ES-I3 (cell line): ENCODE results near the gene YJEFN3.

Experiments
- H3K36me3 ChIP-seq: 2 replicates; pipeline ENCODE4 v1.6.1; 2013; ENCODE audit warnings: mild to moderate bottlenecking, low read length, control low read depth, moderate library complexity; ENCODE audit not compliant: insufficient read depth
- H3K4me1 ChIP-seq: 2 replicates; pipeline ENCODE4 v1.6.1; 2013; ENCODE audit warnings: mild to moderate bottlenecking, control low read depth, low read length; ENCODE audit not compliant: insufficient read depth
- H3K9ac ChIP-seq: 2 replicates; pipeline ENCODE4 v1.6.1; 2013; ENCODE audit warnings: low read depth, mild to moderate bottlenecking, low read length, moderate library complexity
- H3K9me3 ChIP-seq: 2 replicates; pipeline ENCODE4 v1.6.1; 2013; ENCODE audit warnings: mild to moderate bottlenecking, low read length, moderate library complexity; ENCODE audit not compliant: control insufficient read depth, insufficient read depth

Gene YJEFN3

GRCh38 chr19:19490214-19490968 lies 38.3 kb upstream of the YJEFN3 start:
- no peaks in the 10 kb centered on the region for H3K9me3 ChIP-seq
- H3K4me1 ChIP-seq, result peaks cover 32% of the 10 kb centered on the region
- H3K36me3 ChIP-seq, result peaks cover 2% of the 10 kb centered on the region; the same call in 1 of the 2 replicates
- H3K9ac ChIP-seq, result no peak overlapping the region

- Histone ChIP-seq H3K9ac (no peak overlapping the region), H3K9me3 (no peaks in the 10 kb centered on the region), H3K4me1 (peaks cover 25% of the 10 kb centered on the region), H3K36me3 (peaks cover 2% of the 10 kb centered on the region; the same call in 1 of the 2 replicates)
These were observed 37.2 kb upstream of the YJEFN3 start for GRCh38 chr19:19491321-19492025.

- peaks cover 2% of the 10 kb centered on the region for H3K36me3 ChIP-seq
- no peak overlapping the region for H3K9ac ChIP-seq
These were observed 36.6 kb upstream of the YJEFN3 start for GRCh38 chr19:19492026-19492610.

GRCh38 chr19:19493841-19494546 lies 34.7 kb upstream of the YJEFN3 start:
- H3K9ac ChIP-seq, result no peak overlapping the region
- H3K36me3 ChIP-seq, result peaks cover 2% of the 10 kb centered on the region
- no peaks in the 10 kb centered on the region for H3K9me3 ChIP-seq
- H3K4me1 ChIP-seq, result peaks cover 11% of the 10 kb centered on the region

More at GRCh38 chr19:19492026-19492610, 36.6 kb upstream of the YJEFN3 start:
- H3K9me3 ChIP-seq, result no peaks in the 10 kb centered on the region
- H3K4me1 ChIP-seq, result peaks cover 25% of the 10 kb centered on the region

GRCh38 chr19:19495614-19496603 lies 32.8 kb upstream of the YJEFN3 start:
- Histone ChIP-seq H3K4me1 (no peaks in the 10 kb centered on the region), H3K9me3 (no peaks in the 10 kb centered on the region), H3K36me3 (peaks cover 2% of the 10 kb centered on the region), H3K9ac (no peak overlapping the region)

GRCh38 chr19:19498255-19498991 lies 30.3 kb upstream of the YJEFN3 start:
- Histone ChIP-seq H3K4me1 (no peaks in the 10 kb centered on the region), H3K9me3 (no peaks in the 10 kb centered on the region), H3K9ac (no peak overlapping the region), H3K36me3 (peaks cover 7% of the 10 kb centered on the region)

GRCh38 chr19:19499272-19499995 lies 29.3 kb upstream of the YJEFN3 start:
- Histone ChIP-seq H3K9me3 (no peaks in the 10 kb centered on the region), H3K36me3 (peaks cover 16% of the 10 kb centered on the region), H3K9ac (no peak overlapping the region), H3K4me1 (no peaks in the 10 kb centered on the region)

GRCh38 chr19:19500975-19501644 lies 27.6 kb upstream of the YJEFN3 start:
- H3K9me3 ChIP-seq, result no peaks in the 10 kb centered on the region
- H3K9ac ChIP-seq, result no peak overlapping the region
- H3K4me1 ChIP-seq, result no peaks in the 10 kb centered on the region
- H3K36me3 ChIP-seq, result peaks cover 21% of the 10 kb centered on the region

GRCh38 chr19:19501798-19502197 lies 26.9 kb upstream of the YJEFN3 start:
- Histone ChIP-seq H3K36me3 (peaks cover 21% of the 10 kb centered on the region), H3K4me1 (no peaks in the 10 kb centered on the region), H3K9ac (no peak overlapping the region), H3K9me3 (no peaks in the 10 kb centered on the region)

GRCh38 chr19:19502281-19502680 lies 26.4 kb upstream of the YJEFN3 start:
- no peaks in the 10 kb centered on the region for H3K4me1 ChIP-seq
- peaks cover 21% of the 10 kb centered on the region for H3K36me3 ChIP-seq
- no peak overlapping the region for H3K9ac ChIP-seq
- no peaks in the 10 kb centered on the region for H3K9me3 ChIP-seq

GRCh38 chr19:19502808-19503602 lies 25.7 kb upstream of the YJEFN3 start:
- H3K36me3 ChIP-seq, result peaks cover 21% of the 10 kb centered on the region
- H3K9me3 ChIP-seq, result no peaks in the 10 kb centered on the region
- no peaks in the 10 kb centered on the region for H3K4me1 ChIP-seq
- H3K9ac ChIP-seq, result no peak overlapping the region
